Fibroblast of lung (primary cell): Measurements from ENCODE around the gene LRRC39. TPM values are rescaled to one million over a fixed set of nuclear protein-coding genes. Genes with fewer than 3 reads are reported as not detected.

Source experiments
- DNase-seq, 2 donors: peaks; one replicate each; pipeline versions ENCODE4 v3.0.0 to v3.0.0-alpha.2; 2010; ENCODE audit warnings: low read depth in 2 of 2
- H2AFZ ChIP-seq: 2 replicates; pipeline ENCODE4 v1.5.1; 2012; ENCODE audit warnings: low read length, control low read depth, inconsistent platforms
- H3K27ac ChIP-seq: 2 replicates; pipeline ENCODE4 v1.5.1; 2011; ENCODE audit warnings: low read length, control low read depth; ENCODE audit not compliant: insufficient read depth
- H3K27me3 ChIP-seq: 2 replicates; pipeline ENCODE4 v1.5.1; 2011; ENCODE audit warnings: mild to moderate bottlenecking, low read length; ENCODE audit not compliant: control insufficient read depth, insufficient read depth
- H3K36me3 ChIP-seq: 2 replicates; pipeline ENCODE4 v1.5.1; 2011; ENCODE audit warnings: low read length; ENCODE audit not compliant: control insufficient read depth, insufficient read depth
- H3K4me1 ChIP-seq: 2 replicates; pipeline ENCODE4 v1.5.1; 2011; ENCODE audit warnings: low read length; ENCODE audit not compliant: control insufficient read depth, insufficient read depth; ENCODE audit errors: extremely low read depth
- H3K4me2 ChIP-seq: 2 replicates; pipeline ENCODE4 v1.5.1; 2011; ENCODE audit warnings: low read length, control low read depth; ENCODE audit not compliant: insufficient read depth; ENCODE audit errors: extremely low read depth
- H3K4me3 ChIP-seq, 4 experiments: fragments of 200-600 bp in 1 of 4; sonication (generic) in 1 of 4; replicated peaks in 1 of 4; 2 replicates each; pipeline ENCODE4 v1.5.1; 2011 to 2016; ENCODE audit warnings: low read length in 4 of 4, low read depth in 3 of 4, mild to moderate bottlenecking in 3 of 4, control low read depth in 2 of 4, inconsistent platforms in 1 of 4, mixed read lengths in 1 of 4; ENCODE audit not compliant: insufficient read depth in 1 of 4; ENCODE audit errors: control extremely low read depth in 1 of 4
- H3K79me2 ChIP-seq: 2 replicates; pipeline ENCODE4 v1.5.1; 2012; ENCODE audit warnings: mild to moderate bottlenecking, low read length, inconsistent platforms; ENCODE audit not compliant: control insufficient read depth, insufficient read depth
- H3K9ac ChIP-seq: 2 replicates; pipeline ENCODE4 v1.5.1; 2011; ENCODE audit warnings: mild to moderate bottlenecking, low read length, control low read depth; ENCODE audit not compliant: insufficient read depth
- H3K9me3 ChIP-seq: 2 replicates; pipeline ENCODE4 v1.5.1; 2012; ENCODE audit warnings: low read depth, low read length; ENCODE audit not compliant: control insufficient read depth, insufficient read depth
- H4K20me1 ChIP-seq: 2 replicates; pipeline ENCODE4 v1.5.1; 2011; ENCODE audit warnings: low read length; ENCODE audit not compliant: control insufficient read depth, insufficient read depth; ENCODE audit errors: extremely low read depth
- EZH2 ChIP-seq: IDR thresholded peaks from 2 replicates; pipeline ENCODE4 v1.5.1; 2012; ENCODE audit warnings: low read length, control low read depth, mild to moderate bottlenecking; ENCODE audit errors: missing control alignments
- polyA plus RNA-seq, 2 donors: library from polyadenylated mRNA; depleted of rRNA in 1 of 2; stranded (reverse) in 1 of 2; unstranded in 1 of 2; fragments of >200 nt; gene quantifications; 2 replicates each; pipeline ENCODE4 v1.2.1, GENCODE V29; 2011 to 2012; ENCODE audit warnings: missing spikeins in 1 of 2
- total RNA-seq: library from RNA; depleted of rRNA; stranded (reverse); fragments of >200 nt; gene quantifications from 2 replicates; pipeline ENCODE4 v1.2.1, GENCODE V29; 2014
- TF ChIP-seq, protein P1 (sequence below), 2 donors: IDR thresholded peaks in 1 of 2; conservative IDR thresholded peaks in 1 of 2; 1 replicate in 1 of 2; 2 replicates in 1 of 2; pipeline ENCODE4 v1.5.1; 2011 to 2012; ENCODE audit warnings: low read length in 2 of 2, control low read depth in 1 of 2, inconsistent platforms in 1 of 2, low read depth in 1 of 2, mild to moderate bottlenecking in 1 of 2

The LRRC39 gene
- total and polyA plus RNA-seq, 2 donors (not counting 1 experiment from before 2014, with no cell fraction given): 0.50 to 0.64 TPM

- no peak for DNase-seq
- no peak overlapping the region for H3K27ac ChIP-seq
- no peak overlapping the region for H3K9ac ChIP-seq
- H3K36me3 ChIP-seq: peaks cover 6% of the 10 kb centered on the region
- TF ChIP-seq EZH2: no peak
- TF ChIP-seq, protein P1, sequence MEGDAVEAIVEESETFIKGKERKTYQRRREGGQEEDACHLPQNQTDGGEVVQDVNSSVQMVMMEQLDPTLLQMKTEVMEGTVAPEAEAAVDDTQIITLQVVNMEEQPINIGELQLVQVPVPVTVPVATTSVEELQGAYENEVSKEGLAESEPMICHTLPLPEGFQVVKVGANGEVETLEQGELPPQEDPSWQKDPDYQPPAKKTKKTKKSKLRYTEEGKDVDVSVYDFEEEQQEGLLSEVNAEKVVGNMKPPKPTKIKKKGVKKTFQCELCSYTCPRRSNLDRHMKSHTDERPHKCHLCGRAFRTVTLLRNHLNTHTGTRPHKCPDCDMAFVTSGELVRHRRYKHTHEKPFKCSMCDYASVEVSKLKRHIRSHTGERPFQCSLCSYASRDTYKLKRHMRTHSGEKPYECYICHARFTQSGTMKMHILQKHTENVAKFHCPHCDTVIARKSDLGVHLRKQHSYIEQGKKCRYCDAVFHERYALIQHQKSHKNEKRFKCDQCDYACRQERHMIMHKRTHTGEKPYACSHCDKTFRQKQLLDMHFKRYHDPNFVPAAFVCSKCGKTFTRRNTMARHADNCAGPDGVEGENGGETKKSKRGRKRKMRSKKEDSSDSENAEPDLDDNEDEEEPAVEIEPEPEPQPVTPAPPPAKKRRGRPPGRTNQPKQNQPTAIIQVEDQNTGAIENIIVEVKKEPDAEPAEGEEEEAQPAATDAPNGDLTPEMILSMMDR (conservative IDR thresholded peaks at IDR 0.05 in 1 of 2, IDR thresholded peaks at IDR 0.05 in 1 of 2; ENCODE audit: low read depth in 1 of 2, low read length in 2 of 2): no peak
- no peak overlapping the region for H3K4me3 ChIP-seq
- no peaks in the 10 kb centered on the region for H3K79me2 ChIP-seq
- H2AFZ ChIP-seq: no peak overlapping the region
- no peak overlapping the region for H3K4me2 ChIP-seq
- H3K27me3 ChIP-seq: no peaks in the 10 kb centered on the region
- H3K9me3 ChIP-seq: no peaks in the 10 kb centered on the region
- no peaks in the 10 kb centered on the region for H3K4me1 ChIP-seq
- H4K20me1 ChIP-seq: no peaks in the 10 kb centered on the region
These were observed 32.9 kb downstream of the LRRC39 start for GRCh38 chr1:100145116-100145515.

GRCh38 chr1:100142343-100142742 lies 35.7 kb downstream of the LRRC39 start:
- DNase-seq: no peak
- peaks cover 4% of the 10 kb centered on the region for H3K36me3 ChIP-seq
- no peak overlapping the region for H3K4me2 ChIP-seq
- no peaks in the 10 kb centered on the region for H3K27me3 ChIP-seq
- H2AFZ ChIP-seq: no peak overlapping the region
- H3K27ac ChIP-seq: no peak overlapping the region
- no peaks in the 10 kb centered on the region for H3K9me3 ChIP-seq
- H3K79me2 ChIP-seq: no peaks in the 10 kb centered on the region
- no peak for TF ChIP-seq EZH2
- TF ChIP-seq, protein P1 (conservative IDR thresholded peaks at IDR 0.05 in 1 of 2, IDR thresholded peaks at IDR 0.05 in 1 of 2; ENCODE audit: low read depth in 1 of 2, low read length in 2 of 2): no peak
- no peaks in the 10 kb centered on the region for H4K20me1 ChIP-seq
- no peaks in the 10 kb centered on the region for H3K4me1 ChIP-seq
- H3K4me3 ChIP-seq: no peak overlapping the region
- no peak overlapping the region for H3K9ac ChIP-seq

DNA sequence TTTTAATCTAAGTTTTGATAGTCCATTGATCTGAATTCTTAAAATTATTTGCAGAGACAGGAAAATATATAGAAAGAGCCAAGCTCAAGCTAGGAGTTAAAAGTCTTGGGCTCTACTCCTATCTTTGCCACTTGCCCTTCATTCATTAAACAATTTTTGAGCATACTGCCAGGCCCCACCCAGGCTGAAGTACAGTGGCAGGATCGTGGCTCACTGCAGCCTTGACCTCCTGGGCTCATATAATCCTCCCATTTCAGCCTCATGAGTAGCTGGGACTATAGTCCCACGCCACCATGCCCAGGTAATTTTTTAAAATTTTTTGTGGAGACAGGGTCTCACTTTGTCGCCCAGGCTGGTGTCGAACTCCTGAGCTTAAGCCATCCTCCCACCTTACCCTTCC lies 36.9 kb downstream of the LRRC39 start:
- H3K9me3 ChIP-seq: no peaks in the 10 kb centered on the region
- H3K4me3 ChIP-seq: no peak overlapping the region
- H2AFZ ChIP-seq: no peak overlapping the region
- H3K36me3 ChIP-seq: peaks cover 4% of the 10 kb centered on the region
- H4K20me1 ChIP-seq: no peaks in the 10 kb centered on the region
- H3K4me2 ChIP-seq: no peak overlapping the region
- H3K9ac ChIP-seq: no peak overlapping the region
- no peak overlapping the region for H3K27ac ChIP-seq
- H3K4me1 ChIP-seq: no peaks in the 10 kb centered on the region
- TF ChIP-seq, protein P1 (conservative IDR thresholded peaks at IDR 0.05 in 1 of 2, IDR thresholded peaks at IDR 0.05 in 1 of 2; ENCODE audit: low read depth in 1 of 2, low read length in 2 of 2): no peak
- TF ChIP-seq EZH2: no peak
- H3K79me2 ChIP-seq: no peaks in the 10 kb centered on the region
- DNase-seq: no peak
- H3K27me3 ChIP-seq: no peaks in the 10 kb centered on the region
